GM06990 (cell line): ENCODE measurements around the gene GOLM1.
A peak's percentile ranks its signal among the peaks of the same experiment; 100 is the strongest.

Experiments
- DNase-seq: peaks from one replicate; pipeline ENCODE4 v3.0.0-alpha.2; 2011; ENCODE audit not compliant: insufficient read length; ENCODE audit errors: extremely low read depth
- H3K27me3 ChIP-seq: replicated peaks from 2 replicates; pipeline ENCODE4 v1.6.0; 2011; ENCODE audit warnings: low read length; ENCODE audit not compliant: control insufficient read depth, insufficient read depth
- H3K36me3 ChIP-seq: 2 replicates; pipeline ENCODE4 v1.5.1; 2011; ENCODE audit warnings: low read length; ENCODE audit not compliant: control insufficient read depth, insufficient read depth
- H3K4me3 ChIP-seq: replicated peaks from 2 replicates; pipeline ENCODE4 v1.5.1; 2011; ENCODE audit warnings: low read depth, mild to moderate bottlenecking, control low read depth, low read length
- TF ChIP-seq, protein P1 (sequence below): IDR thresholded peaks from 2 replicates; pipeline ENCODE4 v1.5.1; 2011; ENCODE audit warnings: low read length, control low read depth, mild to moderate bottlenecking, inconsistent platforms; ENCODE audit not compliant: insufficient read depth, poor library complexity, severe bottlenecking

GOLM1 gene

DNA sequence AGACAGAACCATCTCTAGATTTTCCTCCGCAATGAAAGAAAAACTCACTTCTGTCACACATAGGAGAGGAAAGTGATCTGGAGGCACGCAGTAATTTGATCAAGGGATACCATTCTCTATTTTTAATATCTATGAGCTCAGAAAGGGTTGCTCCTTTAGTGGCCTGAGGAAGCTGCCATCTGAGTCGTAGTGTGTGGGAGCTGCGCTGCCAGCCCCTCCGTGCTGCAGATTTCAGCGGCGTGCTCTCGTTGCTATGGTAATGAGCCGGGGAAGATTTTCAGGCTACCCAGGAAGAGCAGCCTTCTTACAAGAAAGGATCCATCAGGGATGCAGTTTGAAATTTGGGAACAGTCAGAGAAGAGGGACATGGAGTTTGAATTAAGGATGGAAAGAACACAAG, 17.1 kb upstream of the GOLM1 start:
- DNase-seq = no peak
- Histone ChIP-seq H3K4me3 (no peak overlapping the region), H3K27me3 (no peaks in the 10 kb centered on the region; the same call in 1 of the 2 replicates), H3K36me3 (no peaks in the 10 kb centered on the region)
- TF ChIP-seq, protein P1, sequence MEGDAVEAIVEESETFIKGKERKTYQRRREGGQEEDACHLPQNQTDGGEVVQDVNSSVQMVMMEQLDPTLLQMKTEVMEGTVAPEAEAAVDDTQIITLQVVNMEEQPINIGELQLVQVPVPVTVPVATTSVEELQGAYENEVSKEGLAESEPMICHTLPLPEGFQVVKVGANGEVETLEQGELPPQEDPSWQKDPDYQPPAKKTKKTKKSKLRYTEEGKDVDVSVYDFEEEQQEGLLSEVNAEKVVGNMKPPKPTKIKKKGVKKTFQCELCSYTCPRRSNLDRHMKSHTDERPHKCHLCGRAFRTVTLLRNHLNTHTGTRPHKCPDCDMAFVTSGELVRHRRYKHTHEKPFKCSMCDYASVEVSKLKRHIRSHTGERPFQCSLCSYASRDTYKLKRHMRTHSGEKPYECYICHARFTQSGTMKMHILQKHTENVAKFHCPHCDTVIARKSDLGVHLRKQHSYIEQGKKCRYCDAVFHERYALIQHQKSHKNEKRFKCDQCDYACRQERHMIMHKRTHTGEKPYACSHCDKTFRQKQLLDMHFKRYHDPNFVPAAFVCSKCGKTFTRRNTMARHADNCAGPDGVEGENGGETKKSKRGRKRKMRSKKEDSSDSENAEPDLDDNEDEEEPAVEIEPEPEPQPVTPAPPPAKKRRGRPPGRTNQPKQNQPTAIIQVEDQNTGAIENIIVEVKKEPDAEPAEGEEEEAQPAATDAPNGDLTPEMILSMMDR = no peak

DNA sequence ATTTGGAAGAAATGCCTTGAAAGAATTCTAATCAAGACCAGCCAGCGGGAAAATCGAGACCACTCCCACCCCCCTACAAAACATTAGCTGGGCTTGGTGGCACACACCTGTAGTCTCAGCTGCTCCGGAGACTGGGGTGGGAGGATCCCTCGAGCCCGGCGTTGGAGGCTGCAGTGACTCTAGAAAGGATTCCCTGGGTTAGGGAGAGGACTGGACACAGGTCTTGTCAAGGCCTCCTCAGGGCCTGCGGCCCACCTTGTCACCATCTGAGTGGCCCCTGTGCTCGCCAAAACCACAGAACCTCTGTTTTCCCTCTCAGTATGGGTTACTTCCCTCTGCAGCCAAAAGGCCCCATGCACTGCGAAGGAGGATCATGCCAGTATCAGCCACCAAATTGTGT, 16.5 kb upstream of the GOLM1 start:
- no peak for DNase-seq
- Histone ChIP-seq H3K27me3 (no peaks in the 10 kb centered on the region; the same call in 1 of the 2 replicates), H3K36me3 (no peaks in the 10 kb centered on the region), H3K4me3 (no peak overlapping the region)
- TF ChIP-seq, protein P1 = no peak

GRCh38 chr9:86112057-86112456, 12.7 kb upstream of the GOLM1 start:
- no peaks in the 10 kb centered on the region for H3K36me3 ChIP-seq
- H3K4me3 ChIP-seq = no peak overlapping the region
- TF ChIP-seq, protein P1 = no peak
- no peak for DNase-seq
- H3K27me3 ChIP-seq = no peaks in the 10 kb centered on the region; the same call in 1 of the 2 replicates

DNA sequence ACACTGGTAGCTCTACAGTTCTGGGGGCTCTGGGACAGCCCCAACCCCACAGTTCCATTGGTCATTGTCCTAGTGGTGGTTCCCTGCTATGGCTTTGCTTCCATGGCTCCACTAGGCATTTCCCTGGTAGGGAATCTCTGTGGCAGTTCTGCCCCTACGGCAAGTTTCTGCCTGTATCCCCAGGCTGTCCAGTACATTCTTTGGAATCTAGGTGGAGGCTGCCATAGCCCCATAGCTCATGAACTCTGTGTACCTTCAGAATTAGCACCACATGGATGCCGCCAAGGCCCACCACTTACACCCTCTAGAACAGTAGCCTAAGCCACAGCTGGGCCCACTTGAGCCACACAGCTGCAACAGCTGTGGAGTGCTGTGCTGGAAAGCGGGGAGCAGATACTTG, 3.3 kb upstream of the GOLM1 start:
- H3K4me3 ChIP-seq = no peak overlapping the region
- TF ChIP-seq, protein P1 = no peak
- no peaks in the 10 kb centered on the region for H3K36me3 ChIP-seq
- no peak for DNase-seq
- 0 out of 2 replicates have a peak, but pooled peaks cover 2% of the 10 kb centered on the region for H3K27me3 ChIP-seq

- H3K27me3 ChIP-seq = 0 out of 2 replicates have a peak, but pooled peaks cover 2% of the 10 kb centered on the region
- no peaks in the 10 kb centered on the region for H3K36me3 ChIP-seq
- TF ChIP-seq, protein P1 = peak; percentile 11
- no peak for DNase-seq
- peak overlapping the region; percentile 63 for H3K4me3 ChIP-seq
These were observed 475 bp upstream of the GOLM1 start for GRCh38 chr9:86099701-86100364.
